H1 (cell line): Measurements from ENCODE around the gene ARHGAP27. TPM values are rescaled to one million over a fixed set of nuclear protein-coding genes. Genes with fewer than 3 reads are reported as not detected.

ENCODE experiments used
- ASH2L ChIP-seq: fragments of 200-600, 300-600 bp; sonication (generic); IDR thresholded peaks from one replicate; pipeline ENCODE4 v1.7.1; 2017; ENCODE audit warnings: low read length
- BACH1 ChIP-seq: IDR thresholded peaks from 2 replicates; pipeline ENCODE4 v1.6.1; 2012; ENCODE audit warnings: low read length, improper control_type of control experiment
- CTBP2 ChIP-seq: IDR thresholded peaks from 2 replicates; pipeline ENCODE4 v1.7.0; 2011; ENCODE audit warnings: borderline replicate concordance, mild to moderate bottlenecking, moderate library complexity, mixed read lengths, low read length; ENCODE audit not compliant: insufficient read depth, insufficient read length
- GABPA ChIP-seq: IDR thresholded peaks from 2 replicates; pipeline ENCODE4 v1.6.1; 2011; ENCODE audit warnings: mild to moderate bottlenecking, low read length, moderate library complexity, borderline replicate concordance; ENCODE audit not compliant: insufficient read depth
- HDAC2 ChIP-seq, 2 experiments: fragments of 300-600 bp in 1 of 2; sonication (generic) in 1 of 2; IDR thresholded peaks; 2 replicates each; pipeline ENCODE4 v1.6.1; 2011 to 2012; ENCODE audit warnings: low read depth in 2 of 2, low read length in 2 of 2, mild to moderate bottlenecking in 2 of 2, moderate library complexity in 2 of 2, borderline replicate concordance in 1 of 2, inconsistent platforms in 1 of 2
- KDM1A ChIP-seq: fragments of 200-600, 300-600 bp; sonication (generic); IDR thresholded peaks from 2 replicates; pipeline ENCODE4 v1.7.1; 2016; ENCODE audit warnings: mild to moderate bottlenecking, low read length, borderline replicate concordance
- PHF8 ChIP-seq: fragments of 200-600 bp; sonication (generic); conservative IDR thresholded peaks from 2 replicates; pipeline ENCODE4 v1.7.1; 2012; ENCODE audit warnings: low read depth, mild to moderate bottlenecking, inconsistent platforms, low read length, moderate library complexity
- POLR2A ChIP-seq, 2 experiments: IDR thresholded peaks; 1 replicate in 1 of 2; 2 replicates in 1 of 2; pipeline ENCODE4 v1.6.1; 2011; ENCODE audit warnings: low read depth in 2 of 2, low read length in 2 of 2, mild to moderate bottlenecking in 2 of 2; ENCODE audit errors: control extremely low read depth in 1 of 2
- SAP30 ChIP-seq: fragments of 300-600 bp; sonication (generic); IDR thresholded peaks from 2 replicates; pipeline ENCODE4 v1.7.1; 2012; ENCODE audit warnings: low read length, moderate library complexity, mild to moderate bottlenecking, inconsistent platforms; ENCODE audit not compliant: insufficient read depth, insufficient replicate concordance
- SIN3A ChIP-seq, 2 experiments: IDR thresholded peaks in 1 of 2; conservative IDR thresholded peaks in 1 of 2; 2 replicates each; pipeline ENCODE4 v1.6.1; 2011 to 2012; ENCODE audit warnings: low read length in 2 of 2, improper control_type of control experiment in 1 of 2, low read depth in 1 of 2, mild to moderate bottlenecking in 1 of 2
- SRF ChIP-seq: IDR thresholded peaks from 2 replicates; pipeline ENCODE4 v1.6.1; 2011; ENCODE audit warnings: mild to moderate bottlenecking, low read depth, low read length, moderate library complexity
- TAF7 ChIP-seq: optimal IDR thresholded peaks from 2 replicates; pipeline ENCODE3; 2011; ENCODE audit warnings: low read depth, mild to moderate bottlenecking, inconsistent platforms, low read length, moderate library complexity, borderline replicate concordance
- TCF12 ChIP-seq: IDR thresholded peaks from 2 replicates; pipeline ENCODE4 v1.6.1; 2011; ENCODE audit warnings: low read depth, mild to moderate bottlenecking, low read length
- YY1 ChIP-seq: IDR thresholded peaks from 2 replicates; pipeline ENCODE4 v1.6.1; 2011; ENCODE audit warnings: low read depth, mild to moderate bottlenecking, low read length
- ZNF274 ChIP-seq: IDR thresholded peaks from 2 replicates; pipeline ENCODE4 v1.7.0; 2012; ENCODE audit warnings: low read length, borderline replicate concordance; ENCODE audit errors: extremely low read depth
- polyA plus RNA-seq, 7 experiments: library from polyadenylated mRNA; depleted of rRNA in 3 of 7; stranded (reverse) in 5 of 7; unstranded in 2 of 7; fragments of >200 nt in 5 of 7; fragments of 200-250 nt in 2 of 7; gene quantifications; 1 replicate in 5 of 7; 2 replicates in 1 of 7; 4 replicates in 1 of 7; pipeline versions ENCODE4 v1.2.1 to v1.2.3, GENCODE V29; 2011 to 2013; ENCODE audit warnings: missing spikeins in 2 of 7, mixed read lengths in 2 of 7
- total RNA-seq: library from RNA; stranded (reverse); fragmentation: NEBNext Ultra II Directional; extraction: Animal tissue kit (Norgen Biotek cat#: 25700); gene quantifications from 2 replicates; pipeline ENCODE4 v1.2.1, GENCODE V29; 2021
- TF ChIP-seq, protein P1 (sequence below): IDR thresholded peaks from 2 replicates; pipeline ENCODE4 v1.6.1; 2012; ENCODE audit warnings: low read length, inconsistent platforms
- TF ChIP-seq, protein P2 (sequence below): IDR thresholded peaks from 2 replicates; pipeline ENCODE4 v1.6.1; 2012; ENCODE audit warnings: inconsistent platforms
- TF ChIP-seq, protein P3 (sequence below): IDR thresholded peaks from 2 replicates; pipeline ENCODE4 v1.6.1; 2012; ENCODE audit warnings: inconsistent platforms

ARHGAP27 gene
- total and polyA plus RNA-seq, 2 of the 8 experiments (the other 6 are each of a cell fraction or from before 2014, with no cell fraction given): 11.6 to 13.1 TPM

DNA sequence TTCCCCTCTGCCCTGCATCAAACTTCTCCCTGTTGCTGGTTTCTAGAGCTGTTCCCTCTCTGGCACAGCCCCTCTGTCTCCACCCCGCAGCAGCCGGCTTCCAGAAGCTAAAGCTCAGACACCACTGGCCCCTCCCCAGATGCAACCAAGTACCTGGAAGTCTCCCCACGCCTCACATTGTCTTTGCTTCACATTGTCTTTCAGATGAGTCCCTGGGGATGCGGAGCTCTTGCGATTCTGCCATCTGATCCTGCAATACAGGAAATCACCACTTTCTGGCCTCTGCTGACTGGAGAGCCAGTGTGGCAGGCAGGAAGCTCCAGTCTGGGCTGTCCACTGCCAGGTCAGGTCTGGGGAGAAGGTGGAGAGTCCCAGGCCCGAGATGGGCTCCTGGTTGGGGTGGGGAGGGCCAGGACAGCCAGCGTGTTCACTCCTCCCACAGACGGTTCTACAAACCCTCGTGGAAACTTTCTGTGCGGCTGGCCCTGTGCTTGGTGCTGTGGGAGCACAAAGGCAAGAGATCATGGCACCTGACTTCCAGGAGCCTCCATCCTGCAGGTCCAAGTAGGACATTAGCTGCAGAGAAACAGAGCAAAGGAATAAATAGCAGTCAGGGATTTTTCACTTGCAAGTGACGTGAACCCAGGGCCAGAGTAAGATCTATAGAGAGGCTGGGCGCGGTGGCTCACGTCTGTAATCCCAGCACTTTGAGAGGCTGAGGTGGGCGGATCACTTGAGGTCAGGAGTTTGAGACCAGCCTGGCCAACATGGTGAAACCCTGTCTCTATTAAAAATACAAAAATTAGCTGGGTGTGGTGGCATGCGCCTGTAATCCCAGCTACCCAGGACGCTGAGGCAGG, 67.9 kb downstream of the ARHGAP27 start (continued):
- TF ChIP-seq SIN3A (conservative IDR thresholded peaks at IDR 0.05 in 1 of 2, IDR thresholded peaks at IDR 0.05 in 1 of 2; ENCODE audit: low read depth in 1 of 2, low read length in 2 of 2) (0 out of 4 replicates have a peak, but pooled peaks of 1 of the 2 experiments have one; percentile 29), PHF8 (no peak), HDAC2 (IDR thresholded peaks at IDR 0.05; ENCODE audit: borderline replicate concordance in 1 of 2, low read depth in 2 of 2, low read length in 2 of 2) (peak in 1 of 2 experiments; percentile 73; a peak in 1 of 4 replicates), GABPA (no peak), SRF (no peak), TCF12 (no peak), BACH1 (no peak), YY1 (peak; percentile 66; the same call in 1 of the 2 replicates), TAF7 (peak; percentile 76), CTBP2 (no peak), KDM1A (no peak), ZNF274 (no peak), SAP30 (no peak), ASH2L (peak; percentile 38), POLR2A (IDR thresholded peaks at IDR 0.05; ENCODE audit: control extremely low read depth in 1 of 2, low read depth in 2 of 2, low read length in 2 of 2) (peak; percentile 42 to 62)
- TF ChIP-seq, protein P1, sequence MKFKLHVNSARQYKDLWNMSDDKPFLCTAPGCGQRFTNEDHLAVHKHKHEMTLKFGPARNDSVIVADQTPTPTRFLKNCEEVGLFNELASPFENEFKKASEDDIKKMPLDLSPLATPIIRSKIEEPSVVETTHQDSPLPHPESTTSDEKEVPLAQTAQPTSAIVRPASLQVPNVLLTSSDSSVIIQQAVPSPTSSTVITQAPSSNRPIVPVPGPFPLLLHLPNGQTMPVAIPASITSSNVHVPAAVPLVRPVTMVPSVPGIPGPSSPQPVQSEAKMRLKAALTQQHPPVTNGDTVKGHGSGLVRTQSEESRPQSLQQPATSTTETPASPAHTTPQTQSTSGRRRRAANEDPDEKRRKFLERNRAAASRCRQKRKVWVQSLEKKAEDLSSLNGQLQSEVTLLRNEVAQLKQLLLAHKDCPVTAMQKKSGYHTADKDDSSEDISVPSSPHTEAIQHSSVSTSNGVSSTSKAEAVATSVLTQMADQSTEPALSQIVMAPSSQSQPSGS: no peak
- TF ChIP-seq, protein P2, sequence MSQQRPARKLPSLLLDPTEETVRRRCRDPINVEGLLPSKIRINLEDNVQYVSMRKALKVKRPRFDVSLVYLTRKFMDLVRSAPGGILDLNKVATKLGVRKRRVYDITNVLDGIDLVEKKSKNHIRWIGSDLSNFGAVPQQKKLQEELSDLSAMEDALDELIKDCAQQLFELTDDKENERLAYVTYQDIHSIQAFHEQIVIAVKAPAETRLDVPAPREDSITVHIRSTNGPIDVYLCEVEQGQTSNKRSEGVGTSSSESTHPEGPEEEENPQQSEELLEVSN: peak; percentile 52; the same call in 1 of the 2 replicates
- TF ChIP-seq, protein P3, sequence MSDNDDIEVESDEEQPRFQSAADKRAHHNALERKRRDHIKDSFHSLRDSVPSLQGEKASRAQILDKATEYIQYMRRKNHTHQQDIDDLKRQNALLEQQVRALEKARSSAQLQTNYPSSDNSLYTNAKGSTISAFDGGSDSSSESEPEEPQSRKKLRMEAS: peak; percentile 35; the same call in 1 of the 2 replicates
